Esophagus squamous epithelium (tissue), 5 donors: Measurements from ENCODE around the gene MDFI. TPM values are rescaled to one million over a fixed set of nuclear protein-coding genes. Genes with fewer than 3 reads are reported as not detected.

Experiments
- DNase-seq: peaks from one replicate; lab custom pipeline; 2025; lab: John Stamatoyannopoulos, UW
- H3K27ac ChIP-seq, 4 donors: fragments of 200-600 bp; sonication (generic); one replicate each; pipeline ENCODE4 v1.5.1; 2016 to 2019; ENCODE audit warnings: mild to moderate bottlenecking in 1 of 4
- H3K27me3 ChIP-seq, 4 donors: fragments of 200-600 bp; sonication (generic); 1 replicate in 3 of 4; 2 replicates in 1 of 4; pipeline versions ENCODE4 v1.5.1 to v1.6.0; 2017 to 2021; ENCODE audit warnings: antibody characterized with exemption in 1 of 4
- H3K36me3 ChIP-seq, 3 donors: fragments of 200-600 bp; sonication (generic); one replicate each; pipeline ENCODE4 v1.5.1; 2016 to 2019
- H3K4me1 ChIP-seq, 3 donors: fragments of 200-600 bp; sonication (generic); one replicate each; pipeline ENCODE4 v1.5.1; 2017 to 2019
- H3K4me3 ChIP-seq, 4 donors: fragments of 200-600 bp; sonication (generic); 1 replicate in 3 of 4; 2 replicates in 1 of 4; pipeline ENCODE4 v1.5.1; 2016 to 2019; ENCODE audit warnings: mild to moderate bottlenecking in 2 of 4, moderate library complexity in 1 of 4
- H3K9me3 ChIP-seq, 3 donors: fragments of 200-600 bp; sonication (generic); one replicate each; pipeline ENCODE4 v1.5.1; 2016 to 2019
- CTCF ChIP-seq, 6 experiments: fragments of 450-650 bp in 4 of 6; fragments of 200-600 bp in 2 of 6; sonication (generic) in 2 of 6; IDR thresholded peaks; one replicate each; pipeline ENCODE4 v1.5.1; 2016 to 2019; ENCODE audit warnings: antibody characterized with exemption in 6 of 6, mild to moderate bottlenecking in 4 of 6, moderate library complexity in 4 of 6
- POLR2A ChIP-seq, 4 donors: fragments of 450-650 bp; IDR thresholded peaks; one replicate each; pipeline ENCODE4 v1.6.1; 2017; ENCODE audit warnings: antibody characterized with exemption in 4 of 4, mild to moderate bottlenecking in 4 of 4, moderate library complexity in 3 of 4
- WGBS, 2 donors: methylation state at CpG; one replicate each; pipeline ENCODE4 v1.1.5; 2018; 5-methylcytosine and 5-hydroxymethylcytosine counted together
- intact Hi-C: fragments of 100-400 bp; cut with DNase I; formaldehyde crosslinking; loops from one replicate; pipeline ENCODE4 v1.15.0; 2022
- total RNA-seq, 4 donors: library from RNA; depleted of rRNA; stranded (reverse); fragments of >200 nt; gene quantifications; one replicate each; pipeline ENCODE4 v1.1.0, GENCODE V29; 2016
- donor health status: DM: yes; HTN: yes; CAD: no.

Gene MDFI
- total RNA-seq, 4 donors from 2014 or later = 50.5 to 105 (median 81.8) TPM

GRCh38 chr6:41682056-41682477 lies 43.8 kb downstream of the MDFI start:
- no peak overlapping the region for H3K4me3 ChIP-seq
- DNase-seq = no peak
- peaks cover 0 to 4% (median 0%) of the 10 kb centered on the region in 4 donors for H3K27me3 ChIP-seq
- WGBS, 2 donors = 11 to 16% methylated on average over 4 to 9 of the region's 9 CpGs
- intact Hi-C loops = loop anchor here (5.0 kb wide), 2 partner anchors 80 to 315 kb away; no protein-coding TSS in a partner anchor
- H3K4me1 ChIP-seq = peaks cover 8 to 22% (median 16%) of the 10 kb centered on the region in 3 donors
- H3K9me3 ChIP-seq = no peaks in the 10 kb centered on the region
- peaks cover 8 to 32% (median 9%) of the 10 kb centered on the region in 3 donors for H3K36me3 ChIP-seq
- TF ChIP-seq POLR2A (IDR thresholded peaks at IDR 0.05) (no peak), CTCF (IDR thresholded peaks at IDR 0.05) (peak; percentile 60 to 87 (median 80))
- H3K27ac ChIP-seq = no peak overlapping the region

- no peak for TF ChIP-seq CTCF (IDR thresholded peaks at IDR 0.05)
- no peak for TF ChIP-seq POLR2A (IDR thresholded peaks at IDR 0.05)
- Histone ChIP-seq H3K9me3 (no peaks in the 10 kb centered on the region), H3K36me3 (peaks cover 8 to 38% (median 12%) of the 10 kb centered on the region in 3 donors), H3K27ac (peak overlapping the region; percentile 25 to 66 (median 52)), H3K4me3 (peak overlapping the region; percentile 27 to 55 (median 46)), H3K4me1 (peaks cover 8 to 29% (median 16%) of the 10 kb centered on the region in 3 donors), H3K27me3 (peaks cover 0 to 4% (median 0%) of the 10 kb centered on the region in 4 donors)
- DNase-seq = no peak
- intact Hi-C loops = loop anchor here (5.0 kb wide), 2 partner anchors 80 to 315 kb away; no protein-coding TSS in a partner anchor
- 47 to 56% methylated on average over 16 to 24 of the region's 31 CpGs for WGBS, 2 donors
These were observed 44.4 kb downstream of the MDFI start for GRCh38 chr6:41682497-41683272.

- Histone ChIP-seq H3K4me1 (peaks cover 8 to 34% (median 16%) of the 10 kb centered on the region in 3 donors), H3K4me3 (peak overlapping the region; percentile 27 to 55 (median 46)), H3K27me3 (peaks cover 0 to 4% (median 0%) of the 10 kb centered on the region in 4 donors), H3K27ac (peak overlapping the region; percentile 25 to 66 (median 52)), H3K9me3 (no peaks in the 10 kb centered on the region), H3K36me3 (peaks cover 8 to 43% (median 12%) of the 10 kb centered on the region in 3 donors)
- TF ChIP-seq POLR2A (IDR thresholded peaks at IDR 0.05) (no peak), CTCF (IDR thresholded peaks at IDR 0.05) (no peak)
- WGBS, 2 donors = 0% methylated on average over 3 of the region's 18 CpGs; no CpG with 5 or more reads in 1 of the 2 donors
- DNase-seq = no peak
- intact Hi-C loops = loop anchor here (5.0 kb wide), 2 partner anchors 81 to 316 kb away; no protein-coding TSS in a partner anchor
These were observed 44.9 kb downstream of the MDFI start for GRCh38 chr6:41683273-41683522.

GRCh38 chr6:41683523-41684310 lies 45.4 kb downstream of the MDFI start:
- Histone ChIP-seq H3K9me3 (no peaks in the 10 kb centered on the region), H3K4me1 (peaks cover 8 to 39% (median 16%) of the 10 kb centered on the region in 3 donors), H3K36me3 (peaks cover 8 to 49% (median 12%) of the 10 kb centered on the region in 3 donors), H3K27me3 (peaks cover 0 to 4% (median 0%) of the 10 kb centered on the region in 4 donors), H3K27ac (peak overlapping the region; percentile 25 to 66 (median 52)), H3K4me3 (peak overlapping the region; percentile 27 to 55 (median 46))
- TF ChIP-seq POLR2A (IDR thresholded peaks at IDR 0.05) = no peak
- peak; percentile 85 to 96 (median 90) for TF ChIP-seq CTCF (IDR thresholded peaks at IDR 0.05)
- no peak for DNase-seq
- intact Hi-C loops = loop anchor here (5.0 kb wide), 2 partner anchors 81 to 316 kb away; no protein-coding TSS in a partner anchor
- 0 to 8% methylated on average over 8 to 11 of the region's 38 CpGs for WGBS, 2 donors
